ENCODE measurements around the gene RNASE8. TPM values are rescaled to one million over a fixed set of nuclear protein-coding genes. Genes with fewer than 3 reads are reported as not detected.

RNASE8 gene
- total and polyA plus RNA-seq, 8 donors: not detected

DNA sequence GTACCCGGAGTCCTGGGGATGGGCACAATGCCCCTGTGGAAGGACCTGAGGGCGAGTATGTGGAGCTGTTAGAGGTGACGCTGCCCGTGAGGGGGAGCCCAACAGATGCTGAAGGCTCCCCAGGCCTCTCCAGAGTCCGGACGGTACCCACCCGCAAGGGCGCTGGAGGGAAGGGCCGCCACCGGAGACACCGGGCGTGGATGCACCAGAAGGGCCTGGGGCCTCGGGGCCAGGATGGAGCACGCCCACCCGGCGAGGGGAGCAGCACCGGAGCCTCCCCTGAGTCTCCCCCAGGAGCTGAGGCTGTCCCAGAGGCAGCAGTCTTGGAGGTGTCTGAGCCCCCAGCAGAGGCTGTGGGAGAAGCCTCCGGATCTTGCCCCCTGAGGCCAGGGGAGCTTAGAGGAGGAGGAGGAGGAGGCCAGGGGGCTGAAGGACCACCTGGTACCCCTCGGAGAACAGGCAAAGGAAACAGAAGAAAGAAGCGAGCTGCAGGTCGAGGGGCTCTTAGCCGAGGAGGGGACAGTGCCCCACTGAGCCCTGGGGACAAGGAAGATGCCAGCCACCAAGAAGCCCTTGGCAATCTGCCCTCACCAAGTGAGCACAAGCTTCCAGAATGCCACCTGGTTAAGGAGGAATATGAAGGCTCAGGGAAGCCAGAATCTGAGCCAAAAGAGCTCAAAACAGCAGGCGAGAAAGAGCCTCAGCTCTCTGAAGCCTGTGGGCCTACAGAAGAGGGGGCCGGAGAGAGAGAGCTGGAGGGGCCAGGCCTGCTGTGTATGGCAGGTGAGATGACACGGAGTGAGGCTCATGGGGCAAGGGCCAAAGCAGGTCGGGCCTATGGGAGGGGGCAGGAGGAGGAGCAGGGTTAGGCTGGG is 17.0 kb downstream of the RNASE8 start:
- Histone ChIP-seq H3K27me3 (peaks cover 0 to 5% (median 2%) of the 10 kb centered on the region in 3 donors), H3K36me3 (peaks cover 40 to 71% (median 63%) of the 10 kb centered on the region in 4 donors), H3K4me1 (peaks cover 26 to 38% (median 34%) of the 10 kb centered on the region in 4 donors), H3K27ac (no peak overlapping the region), H3K9me3 (no peaks in the 10 kb centered on the region), H3K4me3 (no peak overlapping the region)
- 85 to 93% (median 89%) methylated on average over 12 to 26 of the region's 26 CpGs for WGBS, 5 donors
- intact Hi-C loops (cut with DNase I; ENCODE audit: low total_unique reads): no loop called here
- TF ChIP-seq, protein P1, sequence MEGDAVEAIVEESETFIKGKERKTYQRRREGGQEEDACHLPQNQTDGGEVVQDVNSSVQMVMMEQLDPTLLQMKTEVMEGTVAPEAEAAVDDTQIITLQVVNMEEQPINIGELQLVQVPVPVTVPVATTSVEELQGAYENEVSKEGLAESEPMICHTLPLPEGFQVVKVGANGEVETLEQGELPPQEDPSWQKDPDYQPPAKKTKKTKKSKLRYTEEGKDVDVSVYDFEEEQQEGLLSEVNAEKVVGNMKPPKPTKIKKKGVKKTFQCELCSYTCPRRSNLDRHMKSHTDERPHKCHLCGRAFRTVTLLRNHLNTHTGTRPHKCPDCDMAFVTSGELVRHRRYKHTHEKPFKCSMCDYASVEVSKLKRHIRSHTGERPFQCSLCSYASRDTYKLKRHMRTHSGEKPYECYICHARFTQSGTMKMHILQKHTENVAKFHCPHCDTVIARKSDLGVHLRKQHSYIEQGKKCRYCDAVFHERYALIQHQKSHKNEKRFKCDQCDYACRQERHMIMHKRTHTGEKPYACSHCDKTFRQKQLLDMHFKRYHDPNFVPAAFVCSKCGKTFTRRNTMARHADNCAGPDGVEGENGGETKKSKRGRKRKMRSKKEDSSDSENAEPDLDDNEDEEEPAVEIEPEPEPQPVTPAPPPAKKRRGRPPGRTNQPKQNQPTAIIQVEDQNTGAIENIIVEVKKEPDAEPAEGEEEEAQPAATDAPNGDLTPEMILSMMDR (IDR thresholded peaks at IDR 0.05): no peak
- TF ChIP-seq EP300 (IDR thresholded peaks at IDR 0.05) (no peak), POLR2A (IDR thresholded peaks at IDR 0.05) (no peak), POLR2AphosphoS5 (IDR thresholded peaks at IDR 0.05) (no peak)
- no peak for DNase-seq

DNA sequence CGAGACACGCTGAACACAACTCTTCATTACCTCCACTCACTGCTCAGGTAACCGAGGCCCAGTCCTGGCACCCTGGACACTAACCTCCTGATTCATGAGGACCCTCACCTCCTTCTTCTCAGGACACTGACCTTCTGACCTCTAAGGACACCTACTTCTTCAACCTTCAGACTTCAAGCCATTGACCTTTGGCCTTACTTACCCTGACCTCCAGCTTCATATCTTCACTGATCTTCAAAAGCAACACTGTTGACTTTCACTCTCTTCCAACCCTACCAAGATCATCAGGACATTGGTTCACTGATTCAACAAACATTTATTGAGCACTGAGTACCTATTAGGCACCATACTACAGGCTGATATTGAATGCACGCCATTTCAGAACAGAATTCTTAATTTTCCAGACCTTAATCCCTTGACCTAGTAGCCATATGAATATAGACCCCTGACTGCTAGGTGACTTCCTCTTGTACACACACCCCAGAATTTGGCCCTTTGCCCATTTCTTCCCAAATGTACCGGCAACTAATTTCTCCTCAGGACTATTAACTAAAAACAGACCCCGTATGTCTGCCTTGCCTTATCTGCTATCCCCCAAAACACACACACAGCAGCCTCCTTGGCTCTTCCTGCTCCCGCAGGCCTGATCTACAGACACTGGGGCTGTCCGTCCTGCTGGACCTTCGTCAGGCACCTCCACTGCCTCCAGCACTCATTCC is 18.3 kb downstream of the RNASE8 start:
- Histone ChIP-seq H3K4me1 (peaks cover 22 to 30% (median 26%) of the 10 kb centered on the region in 4 donors), H3K4me3 (no peak overlapping the region), H3K27ac (no peak overlapping the region), H3K9me3 (no peaks in the 10 kb centered on the region), H3K36me3 (peaks cover 50 to 83% (median 76%) of the 10 kb centered on the region in 4 donors), H3K27me3 (no peaks in the 10 kb centered on the region)
- TF ChIP-seq, protein P1 (IDR thresholded peaks at IDR 0.05): no peak
- TF ChIP-seq EP300 (IDR thresholded peaks at IDR 0.05) (no peak), POLR2AphosphoS5 (IDR thresholded peaks at IDR 0.05) (no peak), POLR2A (IDR thresholded peaks at IDR 0.05) (no peak)
- WGBS, 5 donors: 85 to 90% (median 89%) methylated on average over 9 of the region's 9 CpGs
- no peak for DNase-seq
- intact Hi-C loops (cut with DNase I; ENCODE audit: low total_unique reads): no loop called here

DNA sequence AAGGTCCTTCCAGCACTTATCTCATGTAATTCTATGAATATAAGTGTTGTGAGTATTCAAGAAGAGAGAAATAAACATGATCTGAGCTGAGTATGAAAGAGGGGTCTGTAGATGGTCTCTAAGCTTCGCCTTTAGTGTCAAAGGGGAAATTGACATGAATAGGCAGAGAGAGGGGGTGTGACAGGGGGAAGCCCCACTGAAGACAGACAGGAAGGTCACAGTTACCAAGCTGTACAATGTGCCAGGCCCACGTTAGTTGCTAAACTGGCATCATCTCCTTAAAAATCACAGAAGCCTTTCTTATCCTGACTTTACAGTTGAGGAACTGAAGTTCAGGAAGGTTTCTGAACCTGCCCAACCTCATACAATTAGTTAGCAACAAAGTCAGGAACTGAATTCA is 20.1 kb downstream of the RNASE8 start:
- Histone ChIP-seq H3K9me3 (no peaks in the 10 kb centered on the region), H3K27me3 (no peaks in the 10 kb centered on the region), H3K36me3 (peaks cover 66 to 100% (median 94%) of the 10 kb centered on the region in 4 donors), H3K4me3 (no peak overlapping the region), H3K4me1 (peaks cover 6 to 12% (median 8%) of the 10 kb centered on the region in 4 donors), H3K27ac (no peak overlapping the region)
- 77 to 89% (median 81%) methylated on average over 2 of the region's 2 CpGs for WGBS, 5 donors
- no peak for DNase-seq
- intact Hi-C loops (cut with DNase I; ENCODE audit: low total_unique reads): no loop called here
- TF ChIP-seq, protein P1 (IDR thresholded peaks at IDR 0.05): no peak
- no peak for TF ChIP-seq POLR2AphosphoS5 (IDR thresholded peaks at IDR 0.05)
- TF ChIP-seq EP300 (IDR thresholded peaks at IDR 0.05): no peak
- TF ChIP-seq POLR2A (IDR thresholded peaks at IDR 0.05): no peak

DNA sequence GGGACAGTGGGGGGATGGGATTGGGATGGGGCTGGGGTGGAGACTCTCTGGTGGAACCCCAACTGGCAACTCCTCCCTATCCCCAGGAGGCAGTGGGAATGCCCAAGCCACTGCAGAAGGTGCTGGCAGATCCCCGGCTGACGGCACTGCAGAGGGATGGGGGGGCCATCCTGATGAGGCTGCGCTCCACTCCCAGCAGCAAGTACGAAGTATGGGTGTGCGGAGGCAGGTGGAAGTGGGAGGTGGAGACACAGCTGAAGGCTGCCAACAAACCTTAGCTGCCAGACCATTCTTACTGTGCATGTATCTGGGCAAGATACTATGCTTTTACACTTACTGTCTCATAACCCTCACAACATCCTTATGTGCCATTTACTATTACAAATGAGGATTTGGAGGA is 20.7 kb downstream of the RNASE8 start:
- intact Hi-C loops (cut with DNase I; ENCODE audit: low total_unique reads): no loop called here
- 87 to 96% (median 94%) methylated on average over 5 of the region's 5 CpGs for WGBS, 5 donors
- Histone ChIP-seq H3K9me3 (no peaks in the 10 kb centered on the region), H3K4me1 (peaks cover 0 to 6% (median 2%) of the 10 kb centered on the region in 4 donors), H3K4me3 (no peak overlapping the region), H3K27ac (no peak overlapping the region), H3K36me3 (peaks cover 72 to 100% (median 98%) of the 10 kb centered on the region in 4 donors), H3K27me3 (no peaks in the 10 kb centered on the region)
- TF ChIP-seq POLR2AphosphoS5 (IDR thresholded peaks at IDR 0.05) (no peak), EP300 (IDR thresholded peaks at IDR 0.05) (no peak), POLR2A (IDR thresholded peaks at IDR 0.05) (no peak)
- TF ChIP-seq, protein P1 (IDR thresholded peaks at IDR 0.05): no peak
- DNase-seq: no peak

Data from stomach (tissue), 9 donors.